SK-N-MC (cell line): Measurements from ENCODE around the gene OCA2.
"Not testable (repeated sequence)": the region's sequence is repeated elsewhere in the genome, so short reads cannot be mapped to it uniquely, and the experiment has no call there.

Source experiments
- DNase-seq: peaks from one replicate; pipeline ENCODE4 v3.0.0-alpha.2; 2011; ENCODE audit warnings: low read depth, low spot score
- H3K27ac ChIP-seq: fragments of 200-600 bp; sonication (generic); 2 replicates; pipeline ENCODE4 v1.5.1; 2016; ENCODE audit warnings: mixed run types
- H3K36me3 ChIP-seq: fragments of 200-600 bp; sonication (generic); 2 replicates; pipeline ENCODE4 v1.6.1; 2017; ENCODE audit warnings: antibody characterized with exemption, low read length, mixed read lengths; ENCODE audit not compliant: insufficient read depth
- H3K4me3 ChIP-seq: fragments of 200-600 bp; sonication (generic); 2 replicates; pipeline ENCODE4 v1.5.1; 2016
- H3K9ac ChIP-seq: fragments of 200-600 bp; sonication (generic); 2 replicates; pipeline ENCODE4 v1.8.0; 2017; ENCODE audit warnings: mixed run types, mixed read lengths; ENCODE audit not compliant: insufficient read length
- H3K9me3 ChIP-seq: fragments of 200-600 bp; sonication (generic); 2 replicates; pipeline ENCODE4 v1.6.1; 2017; ENCODE audit warnings: low read depth, mild to moderate bottlenecking, antibody characterized with exemption, low read length, moderate library complexity, mixed read lengths
- EZH2 ChIP-seq: fragments of 200-600 bp; sonication (generic); IDR thresholded peaks from one replicate; pipeline ENCODE4 v1.6.1; 2017; ENCODE audit warnings: antibody characterized with exemption
- FOXP2 ChIP-seq: optimal IDR thresholded peaks from 2 replicates; pipeline ENCODE3; 2011; ENCODE audit warnings: mild to moderate bottlenecking, moderate library complexity; ENCODE audit not compliant: insufficient read depth; ENCODE audit errors: extremely low read length, control extremely low read depth
- POLR2AphosphoS5 ChIP-seq: IDR thresholded peaks from 2 replicates; pipeline ENCODE4 v1.6.1; 2012; ENCODE audit warnings: mild to moderate bottlenecking, low read depth, low read length, borderline replicate concordance

OCA2 gene

DNA sequence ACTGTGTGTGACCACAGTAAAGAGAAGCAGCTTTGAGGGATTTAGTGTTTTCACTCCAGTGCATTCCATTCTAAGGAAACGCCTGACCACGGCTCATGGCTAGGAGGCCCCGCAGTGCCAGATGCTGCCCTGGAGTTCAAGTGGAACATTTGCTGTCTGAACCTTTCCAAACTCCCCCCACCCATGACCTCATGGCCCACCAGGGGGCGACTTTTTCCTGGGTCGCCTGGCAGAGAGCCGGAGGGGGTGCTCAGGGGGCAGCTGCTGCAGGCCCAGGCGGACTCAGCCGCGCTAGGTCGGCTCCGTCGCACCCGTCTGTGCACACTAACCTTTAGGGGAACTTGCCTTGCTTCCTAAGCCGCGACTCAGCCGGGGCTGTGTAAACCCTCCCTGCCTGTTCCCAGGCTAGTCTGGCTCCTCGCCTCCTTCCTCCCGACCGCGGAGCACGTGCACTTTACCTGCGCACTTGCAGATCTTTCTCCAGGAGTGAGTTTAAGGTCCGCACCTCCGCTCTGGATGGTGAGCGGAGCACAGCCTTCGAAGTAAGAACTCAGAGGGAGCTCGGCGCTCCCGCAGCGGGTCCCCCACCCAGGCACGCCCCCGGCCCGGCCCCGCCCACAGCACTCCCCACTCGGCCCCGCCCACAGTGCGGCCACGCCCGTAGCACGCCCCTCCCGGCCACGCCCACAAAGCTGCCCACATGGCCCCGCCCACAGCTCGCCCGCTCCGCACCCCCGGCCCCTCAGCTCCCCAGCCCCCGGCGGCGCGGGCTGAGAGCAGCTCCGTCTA is at the start of gene OCA2:
Gene OCA2, minus strand, starts transcription at position 550 of the 789 bp plus-strand sequence. CDS start 17,441 bp downstream, outside the sequence.
- H3K4me3 ChIP-seq, result peak within 1 kb of the TSS; percentile 84
- no peaks in the 10 kb centered on the region for H3K36me3 ChIP-seq
- no peaks in the 10 kb centered on the region for H3K9me3 ChIP-seq
- peak within 1 kb of the TSS; percentile 75 for H3K9ac ChIP-seq
- TF ChIP-seq POLR2AphosphoS5, result no peak
- TF ChIP-seq FOXP2, result no peak
- no peak for TF ChIP-seq EZH2
- no peak for DNase-seq
- no peak within 1 kb of the TSS for H3K27ac ChIP-seq

- no peak for TF ChIP-seq POLR2AphosphoS5
- TF ChIP-seq FOXP2, result no peak
- TF ChIP-seq EZH2, result no peak
- no peaks in the 10 kb centered on the region for H3K9me3 ChIP-seq
- no peak overlapping the region for H3K27ac ChIP-seq
- no peak overlapping the region for H3K4me3 ChIP-seq
- no peak for DNase-seq
- H3K9ac ChIP-seq, result no peak overlapping the region
- peaks cover 24% of the 10 kb centered on the region; the same call in 1 of the 2 replicates for H3K36me3 ChIP-seq
Observed at GRCh38 chr15:28147801-28148200, 48.7 kb upstream of the OCA2 start.

DNA sequence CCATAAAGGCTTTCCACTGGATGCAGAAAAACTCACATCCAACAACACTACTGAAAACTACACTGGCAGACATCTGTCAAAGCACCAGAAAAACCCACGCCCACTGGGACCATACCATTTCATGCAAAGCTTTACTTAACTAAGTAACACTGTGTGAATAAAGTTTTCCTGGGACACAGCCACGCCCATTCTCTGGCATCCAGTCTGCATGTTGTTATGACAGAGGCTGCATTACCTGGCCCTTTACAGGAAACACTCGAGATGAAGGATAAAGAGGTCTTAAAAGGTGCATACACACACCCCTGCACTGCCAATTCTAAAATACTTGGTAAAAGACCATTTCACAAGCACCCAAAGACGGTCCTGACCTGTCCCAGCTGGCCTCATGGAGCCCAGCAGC is 46.3 kb upstream of the OCA2 start:
- H3K36me3 ChIP-seq, result peaks cover 33% of the 10 kb centered on the region; the same call in 1 of the 2 replicates
- H3K4me3 ChIP-seq, H3K27ac ChIP-seq, DNase-seq, H3K9ac ChIP-seq, H3K9me3 ChIP-seq: not testable (repeated sequence)

- Histone ChIP-seq H3K9me3 (no peaks in the 10 kb centered on the region), H3K36me3 (peaks cover 41% of the 10 kb centered on the region), H3K27ac (no peak overlapping the region), H3K9ac (no peak overlapping the region), H3K4me3 (no peak overlapping the region)
- TF ChIP-seq POLR2AphosphoS5 (no peak), EZH2 (no peak)
- no peak for DNase-seq
Observed at GRCh38 chr15:28140062-28140461, 40.9 kb upstream of the OCA2 start.

DNA sequence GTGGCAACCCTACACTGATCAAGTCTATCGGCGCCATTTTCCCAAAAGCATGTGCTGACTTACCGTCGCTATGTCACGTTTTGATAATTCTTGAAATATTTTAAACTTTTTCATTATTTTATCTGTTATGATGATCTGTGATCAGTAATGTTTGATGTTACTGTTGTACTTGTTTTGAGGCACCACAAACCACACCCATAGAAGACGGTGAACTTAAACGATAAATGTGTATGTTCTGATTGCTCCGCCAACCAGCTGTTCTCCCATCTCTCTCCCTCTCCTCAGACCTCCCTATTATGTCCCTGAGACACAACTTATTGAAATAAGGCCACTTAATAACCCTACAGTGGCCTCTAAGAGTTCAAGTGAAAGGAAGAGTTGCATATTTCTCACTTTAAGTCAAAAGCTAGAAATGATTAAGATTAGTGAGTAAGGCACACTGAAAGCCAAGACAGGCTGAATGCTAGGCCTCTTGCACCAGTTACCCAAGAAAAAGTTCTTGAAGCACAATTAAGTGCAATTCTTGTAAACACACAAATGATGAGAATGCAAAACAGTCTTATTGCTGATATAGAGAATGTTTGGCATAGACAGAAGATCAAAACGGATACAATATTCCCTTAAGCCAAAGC is 38.4 kb upstream of the OCA2 start:
- H3K27ac ChIP-seq, H3K4me3 ChIP-seq, H3K9me3 ChIP-seq, DNase-seq, H3K9ac ChIP-seq: not testable (repeated sequence)
- peaks cover 31% of the 10 kb centered on the region for H3K36me3 ChIP-seq

- H3K9me3 ChIP-seq, H3K4me3 ChIP-seq, DNase-seq, H3K27ac ChIP-seq, H3K9ac ChIP-seq: not testable (repeated sequence)
- H3K36me3 ChIP-seq, result peaks cover 34% of the 10 kb centered on the region
Observed at GRCh38 chr15:28136236-28136904, 37.3 kb upstream of the OCA2 start.

GRCh38 chr15:28133281-28133680 is 34.2 kb upstream of the OCA2 start:
- Histone ChIP-seq H3K9ac (no peak overlapping the region), H3K36me3 (peaks cover 22% of the 10 kb centered on the region), H3K27ac (no peak overlapping the region), H3K9me3 (no peaks in the 10 kb centered on the region), H3K4me3 (no peak overlapping the region)
- TF ChIP-seq POLR2AphosphoS5 (no peak), FOXP2 (no peak), EZH2 (no peak)
- no peak for DNase-seq

- TF ChIP-seq EZH2 (no peak), FOXP2 (no peak), POLR2AphosphoS5 (no peak)
- no peak overlapping the region for H3K4me3 ChIP-seq
- H3K9ac ChIP-seq, result no peak overlapping the region
- no peaks in the 10 kb centered on the region for H3K9me3 ChIP-seq
- H3K27ac ChIP-seq, result no peak overlapping the region
- DNase-seq, result no peak
- H3K36me3 ChIP-seq, result peaks cover 19% of the 10 kb centered on the region
Observed at GRCh38 chr15:28132524-28133275, 33.6 kb upstream of the OCA2 start.

DNA sequence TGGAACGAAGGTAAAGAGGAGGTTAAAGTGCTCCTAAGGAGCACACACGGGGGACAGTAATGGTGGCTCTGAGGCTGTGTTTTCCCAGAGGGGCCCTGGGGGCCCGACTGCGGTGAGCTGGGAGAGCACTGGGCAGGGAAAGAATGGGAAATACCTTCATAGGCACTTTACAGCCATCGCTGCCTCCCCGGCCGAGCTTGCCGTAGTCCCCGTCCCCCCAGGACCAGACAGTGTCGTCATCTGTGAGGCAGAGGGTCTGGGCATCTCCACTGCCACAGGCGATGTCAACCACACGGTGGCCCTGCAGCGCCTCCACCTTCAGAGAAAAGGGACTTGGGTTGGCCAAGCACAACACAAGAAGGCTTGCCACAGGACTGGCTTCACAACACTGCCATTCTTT is 32.8 kb upstream of the OCA2 start:
- Histone ChIP-seq H3K9ac (no peak overlapping the region), H3K36me3 (peaks cover 18% of the 10 kb centered on the region), H3K4me3 (no peak overlapping the region), H3K27ac (no peak overlapping the region), H3K9me3 (no peaks in the 10 kb centered on the region)
- no peak for DNase-seq
- TF ChIP-seq POLR2AphosphoS5, result no peak
- TF ChIP-seq FOXP2, result no peak
- no peak for TF ChIP-seq EZH2
